Measurements from ENCODE around the gene CDH24.
A peak's percentile ranks its signal among the peaks of the same experiment; 100 is the strongest.

The CDH24 gene

GRCh38 chr14:23078692-23079116 lies 21.4 kb upstream of the CDH24 start:
- TF ChIP-seq CTCF (conservative IDR thresholded peaks at IDR 0.05; ENCODE audit: control insufficient read depth, insufficient read depth, low read depth, low read length), result no peak
- DNase-seq (ENCODE audit: low read depth), result peak; percentile 99
- no peak overlapping the region for H3K4me3 ChIP-seq (ENCODE audit: control insufficient read depth, low read depth, low read length)

GRCh38 chr14:23077962-23078361 lies 20.6 kb upstream of the CDH24 start:
- no peak for TF ChIP-seq CTCF (conservative IDR thresholded peaks at IDR 0.05; ENCODE audit: control insufficient read depth, insufficient read depth, low read depth, low read length)
- no peak overlapping the region for H3K4me3 ChIP-seq (ENCODE audit: control insufficient read depth, low read depth, low read length)
- DNase-seq (ENCODE audit: low read depth), result peak; percentile 45

- DNase-seq (ENCODE audit: low read depth), result peak; percentile 58
- TF ChIP-seq CTCF (conservative IDR thresholded peaks at IDR 0.05; ENCODE audit: control insufficient read depth, insufficient read depth, low read depth, low read length), result peak; percentile 74
- no peak overlapping the region for H3K4me3 ChIP-seq (ENCODE audit: control insufficient read depth, low read depth, low read length)
Observed at GRCh38 chr14:23076785-23077408, 19.6 kb upstream of the CDH24 start.

- H3K4me3 ChIP-seq (ENCODE audit: control insufficient read depth, low read depth, low read length), result no peak overlapping the region
- DNase-seq (ENCODE audit: low read depth), result no peak
- TF ChIP-seq CTCF (conservative IDR thresholded peaks at IDR 0.05; ENCODE audit: control insufficient read depth, insufficient read depth, low read depth, low read length), result no peak
Observed at GRCh38 chr14:23074906-23075305, 17.6 kb upstream of the CDH24 start.

GRCh38 chr14:23071921-23072539 lies 14.7 kb upstream of the CDH24 start:
- no peak for TF ChIP-seq CTCF (conservative IDR thresholded peaks at IDR 0.05; ENCODE audit: control insufficient read depth, insufficient read depth, low read depth, low read length)
- H3K4me3 ChIP-seq (ENCODE audit: control insufficient read depth, low read depth, low read length), result peak overlapping the region; percentile 80
- DNase-seq (ENCODE audit: low read depth), result no peak

GRCh38 chr14:23071244-23071920 lies 14.1 kb upstream of the CDH24 start:
- DNase-seq (ENCODE audit: low read depth), result peak; percentile 92
- TF ChIP-seq CTCF (conservative IDR thresholded peaks at IDR 0.05; ENCODE audit: control insufficient read depth, insufficient read depth, low read depth, low read length), result no peak

More at GRCh38 chr14:23071244-23071920, 14.1 kb upstream of the CDH24 start:
- peak overlapping the region; percentile 80 for H3K4me3 ChIP-seq (ENCODE audit: control insufficient read depth, low read depth, low read length)
